ENCODE measurements around the gene COPZ1.
"Not testable (repeated sequence)": the region's sequence is repeated elsewhere in the genome, so short reads cannot be mapped to it uniquely, and the experiment has no call there.

COPZ1 gene

DNA sequence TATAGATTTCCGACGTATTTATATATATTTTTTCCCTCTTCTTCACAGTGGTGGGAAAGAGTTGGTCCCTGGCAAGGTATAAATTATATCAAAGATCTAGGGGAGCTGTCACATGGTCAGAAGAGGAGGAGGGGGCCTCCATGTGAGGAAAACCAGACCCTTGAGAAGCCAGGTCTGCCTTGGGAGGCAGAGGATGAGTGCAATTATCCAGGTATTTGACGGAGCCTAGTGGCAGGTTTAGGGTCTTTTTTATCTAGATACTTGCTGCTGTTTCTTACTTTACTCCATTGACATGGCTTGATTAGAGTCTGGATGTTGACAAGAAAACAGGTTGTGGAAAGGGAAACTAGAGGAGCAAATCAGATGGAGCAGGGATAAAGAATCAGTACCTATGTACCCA is 5.5 kb downstream of the COPZ1 start:
- H3K4me3 ChIP-seq (ENCODE audit: low read depth, low read length), result no peak overlapping the region

DNA sequence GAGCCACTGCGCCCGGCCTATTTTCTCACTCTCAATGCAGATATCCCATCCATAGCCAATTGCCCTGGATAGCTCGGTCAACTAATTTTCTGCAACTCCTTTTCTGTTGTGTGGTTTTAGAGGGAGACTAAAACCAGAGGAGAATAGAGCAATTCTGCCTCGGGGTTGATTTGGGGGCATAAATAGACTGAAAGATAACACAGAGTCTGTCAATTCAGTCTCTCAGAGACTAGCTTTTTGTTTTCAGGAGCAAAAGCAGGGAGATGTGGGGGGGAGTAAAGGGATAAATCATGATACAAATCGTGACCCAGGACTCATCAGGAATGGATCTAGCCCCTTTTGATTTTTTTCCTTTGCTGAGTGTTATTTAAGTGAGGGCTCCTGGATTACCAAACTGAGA is 6.5 kb downstream of the COPZ1 start:
- no peak overlapping the region for H3K4me3 ChIP-seq (ENCODE audit: low read depth, low read length)

DNA sequence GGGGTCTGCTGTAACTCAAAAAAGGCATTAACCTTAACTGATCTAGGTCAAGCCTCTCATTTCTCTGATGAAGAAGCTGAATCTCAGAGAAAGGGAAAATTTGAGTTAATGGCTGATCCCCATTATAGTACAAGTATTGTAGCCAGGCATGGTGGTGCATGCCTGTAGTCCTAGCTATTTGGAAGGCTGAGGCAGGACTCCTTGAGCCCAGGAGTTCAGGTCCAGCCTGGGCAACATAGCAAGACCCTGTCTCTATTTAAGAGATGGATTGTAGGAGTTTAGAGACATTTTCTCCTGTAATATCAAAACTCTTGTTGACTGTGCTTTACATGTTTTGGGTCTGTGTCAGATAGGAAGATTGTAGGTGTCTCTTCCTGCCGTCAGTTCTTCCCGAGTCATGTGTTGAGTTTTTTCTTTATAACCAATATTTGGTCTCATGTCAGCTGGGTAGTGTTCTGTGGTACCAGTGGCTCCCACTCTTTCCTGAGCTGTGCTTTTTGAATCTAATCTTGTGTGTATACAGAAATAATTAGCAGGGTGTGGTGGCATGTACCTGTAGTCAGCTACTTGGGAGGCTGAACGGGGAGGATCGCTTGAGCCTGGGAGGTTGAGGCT is 8.6 kb downstream of the COPZ1 start:
- no peak overlapping the region for H3K4me3 ChIP-seq (ENCODE audit: low read depth, low read length)

DNA sequence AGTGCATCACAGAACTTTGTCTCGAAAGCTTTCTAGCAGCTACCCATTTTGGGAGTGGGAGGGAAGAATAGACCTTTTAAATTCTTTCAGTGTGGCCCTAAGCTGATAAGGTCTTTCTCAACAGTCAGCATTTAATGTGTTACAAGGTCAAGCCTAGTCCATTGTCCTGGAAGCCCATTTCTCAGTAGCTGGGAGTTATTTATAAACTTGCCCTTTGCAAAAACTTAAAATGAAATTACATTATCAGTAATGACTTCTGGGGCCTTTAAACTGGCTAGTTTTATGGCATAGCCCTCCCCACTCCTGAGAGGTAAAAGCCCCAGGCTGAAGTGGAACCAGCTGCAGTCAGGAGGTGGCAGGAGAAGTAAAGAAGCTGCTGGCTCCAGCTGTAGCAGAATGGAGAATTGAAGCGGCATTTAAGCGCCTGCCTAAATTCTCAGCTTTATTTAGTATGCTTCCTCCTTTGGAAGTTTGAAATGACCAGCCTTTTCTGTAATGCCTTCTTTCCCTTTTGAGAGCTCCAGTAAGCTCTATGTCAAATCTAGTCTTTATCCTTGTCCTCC is 12.4 kb downstream of the COPZ1 start:
- H3K4me3 ChIP-seq (ENCODE audit: low read depth, low read length), result no peak overlapping the region

DNA sequence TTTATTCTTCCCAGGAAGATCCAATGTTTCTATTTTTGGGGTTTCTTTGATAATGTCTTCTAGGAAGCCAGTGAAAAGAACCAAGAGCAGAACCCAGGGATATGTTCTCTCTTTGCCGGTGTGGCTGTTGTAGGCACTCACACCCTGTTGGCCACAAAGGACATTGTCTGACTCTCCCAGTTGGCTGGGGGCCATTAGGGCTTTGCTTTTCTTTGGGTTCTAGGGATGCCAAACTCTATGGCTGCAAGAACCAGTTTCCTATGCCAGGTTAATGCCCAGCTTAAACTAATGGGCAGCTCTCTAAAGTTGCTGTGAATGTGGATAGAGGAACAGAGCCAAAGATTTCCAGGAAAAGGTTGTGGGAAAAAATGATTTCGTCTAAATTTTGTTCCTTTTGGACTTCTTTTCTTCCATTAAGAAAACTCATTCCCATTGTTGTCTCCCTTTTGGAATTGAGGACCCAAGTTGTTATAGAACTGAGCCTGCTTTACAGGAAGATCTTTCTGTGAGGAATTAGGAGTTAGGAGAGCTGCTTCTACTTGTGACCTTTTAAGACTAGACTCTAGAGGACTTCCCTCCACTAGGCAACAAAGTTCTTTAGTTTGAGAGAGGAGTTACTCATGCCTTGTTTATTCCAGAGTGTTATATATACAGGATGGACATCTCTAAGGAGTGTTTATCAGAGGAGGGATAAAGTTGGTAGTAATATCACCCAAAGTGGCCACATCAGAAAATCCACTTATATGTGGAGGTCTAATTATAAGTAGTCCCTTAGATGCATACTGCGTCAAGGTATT is 13.1 kb downstream of the COPZ1 start:
- H3K4me3 ChIP-seq (ENCODE audit: low read depth, low read length), result no peak overlapping the region

DNA sequence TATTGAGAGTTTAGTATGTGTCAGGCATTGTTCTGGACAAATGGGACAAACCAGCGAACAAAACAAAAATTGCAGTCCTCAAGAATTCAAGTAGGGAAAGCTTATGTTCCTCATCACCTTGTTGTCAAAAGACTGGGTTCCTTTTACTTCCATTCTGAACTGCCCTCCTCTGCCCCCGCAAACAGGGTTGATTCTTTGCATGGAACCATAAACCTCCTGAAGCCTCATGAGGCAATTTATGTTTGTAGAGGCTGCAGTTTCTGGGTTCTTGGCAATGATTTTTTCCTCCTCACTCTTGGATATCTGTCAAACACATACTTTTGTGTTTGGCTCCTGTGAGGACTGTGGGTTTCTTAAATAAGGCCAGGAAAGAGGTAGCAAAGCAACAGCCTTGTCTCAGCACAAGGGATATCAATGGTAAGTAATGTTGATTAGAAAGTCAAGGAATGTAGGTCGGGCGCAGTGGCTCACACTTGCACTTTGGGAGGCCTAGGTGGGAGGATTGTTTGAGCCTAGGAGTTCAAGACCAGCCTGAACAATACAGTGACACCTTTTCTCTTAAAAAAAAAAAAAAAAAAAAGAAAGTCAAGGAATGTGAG is 13.9 kb downstream of the COPZ1 start:
- H3K4me3 ChIP-seq (ENCODE audit: low read depth, low read length), result no peak overlapping the region

DNA sequence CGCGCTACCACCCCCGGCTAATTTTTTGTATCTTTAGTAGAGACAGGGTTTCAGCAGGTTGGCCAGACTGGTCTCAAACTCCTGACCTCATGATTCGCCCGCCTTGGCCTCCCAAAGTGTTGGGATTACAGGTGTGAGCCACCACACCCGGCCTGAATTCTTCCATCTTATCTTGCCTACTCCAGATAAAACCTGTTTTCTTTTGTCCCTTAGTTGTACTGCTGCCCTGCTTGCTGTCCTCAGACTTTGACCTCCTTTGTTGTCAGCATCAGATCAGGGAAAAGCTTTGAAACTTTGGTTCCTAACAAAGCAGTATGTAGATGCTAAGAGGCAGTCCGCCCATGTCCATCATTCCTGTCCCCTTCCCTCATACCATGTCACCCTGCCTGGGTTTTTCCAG is 15.9 kb downstream of the COPZ1 start:
- no peak overlapping the region for H3K4me3 ChIP-seq (ENCODE audit: low read depth, low read length)

DNA sequence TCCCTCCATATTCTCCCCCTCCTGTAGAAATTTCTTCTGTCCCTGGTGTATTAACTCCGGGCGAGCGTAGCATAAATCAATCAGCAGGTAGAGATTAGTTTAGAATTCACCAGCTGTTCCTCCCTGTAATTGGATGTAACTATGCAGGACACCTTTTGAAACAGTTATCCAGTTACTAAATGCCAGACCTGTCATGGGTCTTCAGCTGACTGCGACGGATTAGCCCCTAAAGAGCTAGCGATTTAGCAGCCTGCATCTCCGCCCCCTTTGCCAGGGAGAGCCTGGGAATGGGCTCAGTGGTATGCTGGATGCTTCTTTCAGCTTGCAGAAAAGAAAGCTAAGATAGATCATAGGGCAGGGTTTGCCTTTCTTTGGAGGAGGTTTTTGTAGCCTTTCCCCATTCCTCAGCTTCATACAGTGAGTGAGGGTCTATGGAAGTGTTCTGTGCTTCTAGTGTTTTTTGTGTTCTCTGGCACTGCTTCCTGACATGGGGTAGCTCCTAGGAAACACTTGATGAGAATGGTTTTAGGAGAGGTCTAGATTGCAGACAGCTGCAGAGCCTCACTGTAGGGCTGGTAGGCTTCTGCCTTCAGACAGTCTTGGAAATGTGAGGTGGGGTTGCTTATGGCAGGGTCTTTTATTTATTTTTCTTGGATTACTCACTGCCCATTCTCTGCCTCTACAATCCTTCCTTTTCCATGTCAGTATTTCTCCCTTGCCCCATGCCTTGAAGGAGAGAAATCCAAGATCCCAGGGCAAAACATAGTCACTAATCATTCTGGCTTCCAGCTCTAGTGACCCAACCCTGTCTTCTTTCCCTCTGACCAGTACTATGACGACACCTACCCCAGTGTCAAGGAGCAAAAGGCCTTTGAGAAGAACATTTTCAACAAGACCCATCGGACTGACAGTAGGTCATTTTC is 16.7 kb downstream of the COPZ1 start:
- no peak overlapping the region for H3K4me3 ChIP-seq (ENCODE audit: low read depth, low read length)

DNA sequence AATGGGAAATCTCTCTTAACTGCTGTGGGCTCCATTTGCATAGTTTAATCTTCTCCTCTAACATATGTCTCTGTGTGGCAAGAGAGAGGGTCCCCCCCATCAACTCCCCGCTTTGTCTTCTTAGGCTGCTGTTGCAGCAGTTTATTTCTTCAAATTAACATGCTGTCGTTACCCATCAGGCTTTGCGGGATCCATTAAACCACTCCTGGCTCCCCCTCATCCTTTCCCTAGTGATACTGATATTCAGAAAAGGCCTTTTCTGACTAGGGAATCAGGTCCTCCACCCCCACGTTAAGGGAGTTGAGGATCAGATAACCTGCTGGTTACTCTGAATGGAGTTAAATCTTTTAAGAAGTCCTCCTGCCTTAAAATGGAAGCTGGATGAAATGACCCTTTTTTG is 24.1 kb downstream of the COPZ1 start:
- no peak overlapping the region for H3K4me3 ChIP-seq (ENCODE audit: low read depth, low read length)

DNA sequence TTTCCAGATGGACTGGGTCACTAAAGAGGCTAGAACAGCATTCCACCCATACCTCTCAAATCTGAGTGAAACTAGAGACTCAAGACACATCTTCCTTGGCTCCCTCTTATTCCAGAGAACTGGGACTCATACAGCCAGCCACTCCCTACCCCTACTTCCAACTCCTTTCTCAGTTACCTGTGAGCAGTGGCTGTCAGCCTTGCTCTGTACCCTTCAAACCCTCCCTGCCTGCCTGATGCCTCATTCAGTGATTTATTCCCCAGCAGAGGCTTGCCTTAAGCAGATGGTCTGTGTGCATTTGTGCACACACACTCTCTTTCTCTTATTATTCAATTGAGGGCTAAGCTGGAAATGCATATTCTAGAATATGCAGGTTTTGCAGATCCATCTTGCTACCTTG is 24.7 kb downstream of the COPZ1 start:
- H3K4me3 ChIP-seq (ENCODE audit: low read depth, low read length), result no peak overlapping the region

DNA sequence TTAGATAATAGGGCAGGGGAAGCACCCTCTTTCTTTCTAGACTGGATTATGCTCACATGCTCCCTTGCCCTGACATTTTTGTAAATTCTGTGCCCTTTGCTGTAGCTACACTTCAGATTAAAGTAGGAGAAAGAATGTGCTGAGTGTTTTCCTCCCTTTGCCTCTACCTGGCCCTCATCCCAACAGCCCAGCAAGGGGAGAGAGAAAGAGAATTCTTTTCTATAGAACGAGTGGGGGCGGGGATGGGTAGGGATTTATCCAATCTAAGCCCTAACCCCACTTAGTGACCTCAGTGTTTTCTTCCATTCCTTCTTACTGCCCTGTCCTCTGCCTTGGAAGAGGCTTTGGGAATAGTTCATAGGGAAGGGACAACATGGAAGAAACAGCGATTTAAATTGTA is 25.8 kb downstream of the COPZ1 start:
- no peak overlapping the region for H3K4me3 ChIP-seq (ENCODE audit: low read depth, low read length)

DNA sequence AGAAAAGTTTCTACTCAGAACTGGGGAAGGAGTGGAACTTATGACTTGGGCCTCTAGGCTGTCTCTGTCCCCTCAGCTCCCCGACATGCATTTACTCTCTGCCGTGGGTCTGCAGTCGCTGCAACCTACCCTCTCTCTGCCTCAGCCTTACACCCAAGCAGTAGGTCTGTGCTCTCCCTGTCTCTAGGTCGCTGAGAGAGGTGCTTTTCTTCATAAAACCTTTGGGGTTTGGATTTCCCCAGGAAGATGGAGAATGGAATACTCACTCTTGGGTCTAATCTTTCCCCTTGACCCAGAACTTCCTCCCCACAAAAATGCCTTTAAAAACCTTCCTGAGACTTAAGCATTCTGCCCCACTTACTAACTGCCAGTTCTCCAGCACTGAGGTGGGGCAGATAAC is 26.4 kb downstream of the COPZ1 start:
- no peak overlapping the region for H3K4me3 ChIP-seq (ENCODE audit: low read depth, low read length)

DNA sequence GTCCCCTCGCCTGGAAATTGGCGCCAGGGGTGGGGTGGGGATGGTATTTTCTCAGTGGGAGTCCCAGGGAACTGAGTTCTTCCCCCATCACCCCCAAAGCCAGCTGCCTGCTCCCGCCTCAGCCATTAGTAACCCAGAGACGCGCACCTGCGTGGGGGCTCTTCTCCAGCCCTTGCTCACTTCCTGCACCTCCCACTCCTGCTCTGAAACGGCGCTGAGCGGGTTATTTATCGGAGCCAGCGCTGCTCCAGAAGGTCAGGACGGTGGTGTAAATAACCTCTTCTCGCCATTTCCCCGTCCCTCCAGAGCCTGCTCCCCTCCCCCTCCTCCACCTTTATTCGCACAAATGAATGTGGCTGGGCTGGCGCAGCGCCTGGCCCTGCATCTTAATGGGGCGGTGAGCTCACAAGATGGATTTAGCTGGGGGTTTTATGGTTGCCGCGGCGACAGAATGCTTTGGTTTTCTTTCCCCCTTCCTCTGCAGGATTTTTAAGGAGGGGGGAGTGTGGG is 27.1 kb downstream of the COPZ1 start:
- H3K4me3 ChIP-seq (ENCODE audit: low read depth, low read length), result peak overlapping the region; percentile 22

DNA sequence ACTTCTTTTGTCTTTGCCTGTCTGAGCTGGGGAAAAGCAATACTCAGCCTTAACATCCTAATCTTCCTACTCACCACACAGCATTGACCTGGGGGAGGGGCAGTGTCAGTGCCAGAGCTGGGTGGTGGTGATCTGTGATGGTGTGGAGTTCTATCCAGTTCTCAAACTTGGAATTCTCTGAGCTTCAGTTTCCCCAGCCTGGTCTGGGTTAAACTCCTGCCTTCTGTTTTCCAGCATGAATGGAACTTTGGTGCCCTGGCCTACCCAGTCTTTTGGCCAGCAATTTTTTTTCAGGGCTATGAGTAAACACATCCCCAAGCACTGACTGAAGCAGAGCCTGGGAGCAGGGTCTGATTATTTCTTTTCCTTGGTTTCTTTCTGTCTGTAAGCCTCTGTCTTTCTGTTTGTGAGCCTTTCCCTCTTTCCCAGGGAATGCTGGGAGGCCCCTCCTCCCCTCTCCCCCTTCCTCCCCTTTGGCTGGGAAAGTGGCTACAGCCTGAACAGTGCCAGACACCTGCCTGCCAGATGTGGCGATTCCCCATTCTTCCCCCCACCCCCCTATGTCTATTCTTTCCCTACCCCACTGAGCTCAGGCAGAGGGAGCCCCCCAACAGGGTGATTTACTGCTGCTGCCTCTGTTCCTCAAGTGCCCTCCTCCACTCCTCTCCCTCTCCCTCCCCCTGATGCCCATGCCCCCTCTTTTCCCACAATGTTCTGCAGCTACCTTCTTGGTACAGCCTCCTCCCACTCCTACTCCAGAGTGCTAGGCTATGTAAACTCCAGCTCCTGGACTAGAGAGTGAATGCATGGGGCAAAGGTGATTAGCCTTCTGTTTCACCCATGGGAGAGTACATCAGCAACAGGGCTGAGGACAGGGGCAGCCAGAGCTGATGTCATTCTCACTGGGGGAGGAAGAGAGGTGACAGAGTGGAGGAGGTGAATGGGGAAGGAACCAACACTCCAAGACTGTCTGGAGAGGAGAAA is 28.3 kb downstream of the COPZ1 start:
- H3K4me3 ChIP-seq (ENCODE audit: low read depth, low read length), result no peak overlapping the region

DNA sequence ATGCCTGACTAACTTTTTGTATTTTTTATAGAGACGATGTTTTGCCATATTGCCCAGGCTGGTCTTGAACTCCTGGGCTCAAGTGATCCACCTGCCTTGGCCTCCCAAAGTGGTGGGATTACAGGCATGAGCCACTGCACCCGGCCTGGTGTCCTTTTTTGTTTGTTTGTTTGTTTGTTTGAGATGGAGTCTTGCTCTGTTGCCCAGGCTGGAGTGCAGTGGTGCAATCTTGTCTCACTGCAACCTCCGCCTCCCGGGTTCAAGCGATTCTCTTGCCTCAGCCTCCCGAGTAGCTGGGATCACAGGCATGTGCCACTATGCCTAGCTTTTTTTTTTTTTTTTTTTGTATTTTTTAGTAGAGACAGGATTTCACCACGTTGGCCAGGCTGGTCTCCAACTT is 29.3 kb downstream of the COPZ1 start:
- H3K4me3 ChIP-seq (ENCODE audit: low read depth, low read length), result not testable (repeated sequence)

DNA sequence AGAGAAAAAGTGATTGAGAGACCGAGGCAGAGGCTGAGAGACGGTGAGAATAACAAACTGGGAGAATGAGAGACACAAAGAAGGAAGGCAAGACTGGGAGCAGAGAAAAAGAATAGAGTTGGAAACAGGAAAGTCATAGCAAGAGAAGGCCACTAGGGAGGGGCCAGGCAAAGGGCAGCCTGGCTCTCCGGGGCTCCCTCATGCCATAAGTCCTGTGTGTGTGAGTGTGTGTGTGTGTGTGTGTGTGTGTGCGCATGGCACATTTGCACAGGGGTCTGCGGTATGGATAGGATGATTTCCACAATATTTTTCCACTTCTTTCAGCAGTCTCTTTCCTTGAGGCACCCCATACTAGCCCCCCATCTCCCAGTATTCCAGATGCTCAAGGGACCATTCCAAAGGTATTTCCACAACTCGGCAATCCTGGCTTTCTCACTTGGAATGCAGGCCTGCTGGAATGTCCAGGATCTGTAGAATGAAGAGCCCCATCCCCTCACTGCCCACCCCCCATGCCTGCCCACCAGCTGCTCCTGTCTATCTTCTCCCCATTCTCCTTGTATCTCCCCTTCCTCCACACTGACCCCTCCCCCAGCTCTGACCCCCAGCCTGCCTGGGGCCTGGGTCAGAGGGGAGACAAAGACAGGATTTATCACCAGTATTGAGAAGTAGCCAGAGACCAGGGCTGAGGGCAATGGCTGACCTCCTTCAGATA is 30.3 kb downstream of the COPZ1 start:
- H3K4me3 ChIP-seq (ENCODE audit: low read depth, low read length), result no peak overlapping the region

DNA sequence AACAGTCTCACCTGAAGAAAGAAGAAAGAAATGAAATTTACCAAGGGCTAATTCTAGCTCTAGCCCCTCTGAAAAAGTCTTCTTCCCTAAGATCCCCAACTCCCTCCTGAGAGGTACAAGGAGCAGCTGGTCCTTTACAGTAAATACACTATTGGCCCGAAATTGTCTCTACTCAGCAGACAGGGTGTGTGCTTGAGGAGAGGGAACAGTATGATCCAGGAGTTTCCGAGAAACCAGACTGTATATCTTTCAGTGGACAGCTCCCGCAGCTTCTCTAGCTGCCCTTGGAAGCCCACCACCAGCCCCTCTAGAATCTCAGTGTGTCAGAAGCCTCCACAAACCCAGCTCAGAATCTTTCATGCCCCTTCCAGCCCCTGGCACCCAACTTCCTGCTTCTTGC is 31.3 kb downstream of the COPZ1 start:
- no peak overlapping the region for H3K4me3 ChIP-seq (ENCODE audit: low read depth, low read length)

DNA sequence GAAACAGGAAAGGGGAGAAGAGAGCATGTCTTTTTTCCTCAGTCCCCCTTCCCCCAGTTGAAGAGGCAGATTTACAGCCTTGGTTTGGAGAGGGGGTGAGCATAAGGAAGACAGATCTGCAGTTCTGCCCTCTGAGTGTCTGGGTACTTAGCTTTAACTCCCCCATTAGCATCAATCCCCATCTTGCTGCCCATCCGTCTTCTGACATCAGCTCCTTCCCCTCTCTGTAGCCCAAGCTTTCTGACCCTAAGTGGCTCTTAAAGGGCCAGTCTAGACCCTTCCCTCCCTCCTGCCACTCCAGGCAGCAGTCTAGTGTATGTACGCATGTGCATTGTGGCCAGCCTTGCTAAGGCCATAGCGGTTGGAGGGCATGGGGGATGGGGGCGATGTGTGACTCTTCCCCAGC is 32.0 kb downstream of the COPZ1 start:
- no peak overlapping the region for H3K4me3 ChIP-seq (ENCODE audit: low read depth, low read length)

Measured in iPS-11a (cell line).